NCI-H146 treated with DMSO at 0.1 percent for 48 hours (cell line): ENCODE measurements around the gene ZNF506.
"Not testable (repeated sequence)": the region's sequence is repeated elsewhere in the genome, so short reads cannot be mapped to it uniquely, and the experiment has no call there.

Experiments used
- DNase-seq: peaks from one replicate; lab custom pipeline; 2025; ENCODE audit not compliant: unreplicated experiment; lab: John Stamatoyannopoulos, UW

The ZNF506 gene

GRCh38 chr19:19746286-19747213, 75.0 kb downstream of the ZNF506 start:
- DNase-seq: no peak

GRCh38 chr19:19745496-19746285, 75.9 kb downstream of the ZNF506 start:
- DNase-seq: no peak

GRCh38 chr19:19744641-19745040, 76.9 kb downstream of the ZNF506 start:
- DNase-seq: no peak

GRCh38 chr19:19743921-19744320, 77.6 kb downstream of the ZNF506 start:
- DNase-seq: not testable (repeated sequence)

- DNase-seq: no peak
Measured at GRCh38 chr19:19743176-19743575, 78.4 kb downstream of the ZNF506 start.

GRCh38 chr19:19742773-19743172, 78.8 kb downstream of the ZNF506 start:
- no peak for DNase-seq
